Tibial artery (tissue), 4 donors: Measurements from ENCODE around the gene SLC25A21.

Experiments
- DNase-seq, 2 donors: peaks; one replicate each; pipeline ENCODE4 v3.0.0-alpha.2; 2019
- H3K27ac ChIP-seq, 2 donors: fragments of 200-600 bp; sonication (generic) in 1 of 2; 1 replicate in 1 of 2; 2 replicates in 1 of 2; pipeline ENCODE4 v1.5.1; 2018 to 2019; ENCODE audit warnings: mild to moderate bottlenecking in 1 of 2
- H3K27me3 ChIP-seq, 2 donors: fragments of 200-600 bp; sonication (generic) in 1 of 2; one replicate each; pipeline versions ENCODE4 v1.5.1 to v1.6.0; 2016 to 2019
- H3K36me3 ChIP-seq, 3 donors: fragments of 200-600 bp; sonication (generic) in 2 of 3; one replicate each; pipeline ENCODE4 v1.5.1; 2016 to 2019; ENCODE audit warnings: mild to moderate bottlenecking in 2 of 3
- H3K4me1 ChIP-seq, 4 donors: fragments of 200-600 bp; sonication (generic) in 2 of 4; 1 replicate in 3 of 4; 2 replicates in 1 of 4; pipeline ENCODE4 v1.5.1; 2016 to 2019
- H3K4me3 ChIP-seq, 2 donors: fragments of 200-600 bp; sonication (generic) in 1 of 2; 1 replicate in 1 of 2; 2 replicates in 1 of 2; pipeline ENCODE4 v1.5.1; 2018 to 2019; ENCODE audit warnings: mild to moderate bottlenecking in 2 of 2
- H3K9me3 ChIP-seq, 3 donors: fragments of 200-600 bp; sonication (generic) in 1 of 3; one replicate each; pipeline ENCODE4 v1.5.1; 2016 to 2019
- intact Hi-C: fragments of 100-400 bp; cut with DNase I; formaldehyde crosslinking; loops from one replicate; pipeline ENCODE4 v1.15.0; 2023; ENCODE audit warnings: low total_unique reads
- TF ChIP-seq, protein P1 (sequence below), 2 experiments: fragments of 200-600 bp in 1 of 2; fragments of 450-650 bp in 1 of 2; IDR thresholded peaks; one replicate each; pipeline ENCODE4 v1.5.1; 2017 to 2019; ENCODE audit warnings: antibody characterized with exemption in 2 of 2, mild to moderate bottlenecking in 1 of 2, moderate library complexity in 1 of 2

Gene SLC25A21

GRCh38 chr14:37060496-37061260 lies 111.7 kb downstream of the SLC25A21 start:
- no peak for DNase-seq
- H3K27ac ChIP-seq: no peak overlapping the region
- peaks cover 0 to 14% (median 5%) of the 10 kb centered on the region in 4 donors for H3K4me1 ChIP-seq
- intact Hi-C loops: no loop called here
- no peaks in the 10 kb centered on the region for H3K27me3 ChIP-seq
- H3K4me3 ChIP-seq: no peak overlapping the region
- H3K36me3 ChIP-seq: no peaks in the 10 kb centered on the region
- TF ChIP-seq, protein P1, sequence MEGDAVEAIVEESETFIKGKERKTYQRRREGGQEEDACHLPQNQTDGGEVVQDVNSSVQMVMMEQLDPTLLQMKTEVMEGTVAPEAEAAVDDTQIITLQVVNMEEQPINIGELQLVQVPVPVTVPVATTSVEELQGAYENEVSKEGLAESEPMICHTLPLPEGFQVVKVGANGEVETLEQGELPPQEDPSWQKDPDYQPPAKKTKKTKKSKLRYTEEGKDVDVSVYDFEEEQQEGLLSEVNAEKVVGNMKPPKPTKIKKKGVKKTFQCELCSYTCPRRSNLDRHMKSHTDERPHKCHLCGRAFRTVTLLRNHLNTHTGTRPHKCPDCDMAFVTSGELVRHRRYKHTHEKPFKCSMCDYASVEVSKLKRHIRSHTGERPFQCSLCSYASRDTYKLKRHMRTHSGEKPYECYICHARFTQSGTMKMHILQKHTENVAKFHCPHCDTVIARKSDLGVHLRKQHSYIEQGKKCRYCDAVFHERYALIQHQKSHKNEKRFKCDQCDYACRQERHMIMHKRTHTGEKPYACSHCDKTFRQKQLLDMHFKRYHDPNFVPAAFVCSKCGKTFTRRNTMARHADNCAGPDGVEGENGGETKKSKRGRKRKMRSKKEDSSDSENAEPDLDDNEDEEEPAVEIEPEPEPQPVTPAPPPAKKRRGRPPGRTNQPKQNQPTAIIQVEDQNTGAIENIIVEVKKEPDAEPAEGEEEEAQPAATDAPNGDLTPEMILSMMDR (IDR thresholded peaks at IDR 0.05): no peak
- H3K9me3 ChIP-seq: no peaks in the 10 kb centered on the region

GRCh38 chr14:37057776-37058175 lies 114.6 kb downstream of the SLC25A21 start:
- H3K9me3 ChIP-seq: peaks cover 0 to 9% (median 0%) of the 10 kb centered on the region in 3 donors
- intact Hi-C loops: no loop called here
- H3K27ac ChIP-seq: no peak overlapping the region
- DNase-seq: no peak
- H3K4me1 ChIP-seq: peaks cover 0 to 10% (median 4%) of the 10 kb centered on the region in 4 donors
- TF ChIP-seq, protein P1 (IDR thresholded peaks at IDR 0.05): no peak
- no peaks in the 10 kb centered on the region for H3K36me3 ChIP-seq
- H3K27me3 ChIP-seq: no peaks in the 10 kb centered on the region
- no peak overlapping the region for H3K4me3 ChIP-seq

- intact Hi-C loops: no loop called here
- H3K4me3 ChIP-seq: no peak overlapping the region
- H3K27ac ChIP-seq: no peak overlapping the region
- no peak for DNase-seq
- no peaks in the 10 kb centered on the region for H3K27me3 ChIP-seq
- H3K4me1 ChIP-seq: peaks cover 0 to 7% (median 2%) of the 10 kb centered on the region in 4 donors
- no peaks in the 10 kb centered on the region for H3K36me3 ChIP-seq
- TF ChIP-seq, protein P1 (IDR thresholded peaks at IDR 0.05): no peak
- peaks cover 0 to 9% (median 0%) of the 10 kb centered on the region in 3 donors for H3K9me3 ChIP-seq
Measured at GRCh38 chr14:37056473-37056872, 115.9 kb downstream of the SLC25A21 start.

DNA sequence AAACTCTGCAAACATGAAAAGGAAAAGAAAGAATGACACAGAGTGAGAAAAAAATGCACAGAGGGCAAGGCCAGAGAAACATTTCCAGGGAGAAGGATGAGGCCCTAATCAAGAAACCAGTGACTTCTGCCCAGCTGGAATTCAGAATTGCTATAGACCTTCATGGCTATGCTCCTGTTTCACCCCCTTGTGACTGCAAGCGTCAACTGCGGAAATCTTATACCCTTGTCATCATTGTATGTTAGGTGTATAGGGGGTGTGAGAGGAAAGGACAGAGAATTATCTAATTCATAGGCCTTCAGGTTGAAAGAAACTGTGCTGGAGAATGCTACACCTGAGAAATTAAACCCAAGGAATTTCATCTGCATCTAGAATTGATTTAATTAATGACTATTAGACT lies 117.5 kb downstream of the SLC25A21 start:
- no peak for DNase-seq

DNA sequence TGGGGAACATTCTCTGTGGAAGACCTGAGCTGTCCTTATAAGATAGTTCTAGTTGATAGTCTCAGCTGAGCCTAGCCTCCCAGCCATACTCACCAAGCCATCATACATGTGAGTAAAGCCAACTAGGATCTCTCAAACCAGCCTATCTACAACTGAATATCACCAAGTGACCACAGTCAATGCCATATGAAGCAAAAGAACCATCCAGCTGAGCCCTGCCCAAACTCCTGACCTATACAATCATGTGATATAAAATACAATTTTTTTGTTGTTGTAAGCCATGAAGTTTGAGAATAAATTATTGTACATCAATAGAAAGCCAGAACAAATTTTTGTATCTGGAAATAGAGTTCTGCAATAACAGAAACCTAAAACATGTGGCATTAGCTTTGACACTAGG lies 118.3 kb downstream of the SLC25A21 start:
- Histone ChIP-seq H3K4me1 (peaks cover 0 to under 1% (median 0%) of the 10 kb centered on the region in 4 donors), H3K36me3 (no peaks in the 10 kb centered on the region), H3K27ac (no peak overlapping the region), H3K9me3 (peaks cover 0 to 9% (median 0%) of the 10 kb centered on the region in 3 donors), H3K4me3 (no peak overlapping the region), H3K27me3 (no peaks in the 10 kb centered on the region)
- TF ChIP-seq, protein P1 (IDR thresholded peaks at IDR 0.05): no peak
- no peak for DNase-seq
- intact Hi-C loops: no loop called here

More for the DNA sequence above, 117.5 kb downstream of the SLC25A21 start:
- Histone ChIP-seq H3K4me1 (no peaks in the 10 kb centered on the region), H3K9me3 (peaks cover 0 to 9% (median 0%) of the 10 kb centered on the region in 3 donors), H3K27me3 (no peaks in the 10 kb centered on the region), H3K4me3 (no peak overlapping the region), H3K36me3 (no peaks in the 10 kb centered on the region), H3K27ac (no peak overlapping the region)
- TF ChIP-seq, protein P1 (IDR thresholded peaks at IDR 0.05): no peak
- intact Hi-C loops: no loop called here
